GM12878 (cell line): ENCODE data around the gene MINDY3. TPM values are rescaled to one million over a fixed set of nuclear protein-coding genes. Genes with fewer than 3 reads are reported as not detected.
A peak's percentile ranks its signal among the peaks of the same experiment; 100 is the strongest.

Experiments
- ATAC-seq: fragments of 200-7000 bp; cut with Tn5 transposase; 3 replicates; pipeline ENCODE4 v1.9.1; 2020; ENCODE audit warnings: mild to moderate bottlenecking, moderate library complexity
- BruUV-seq: library from RNA; stranded (reverse); fragments of 400-500 nt; replicated peaks from 2 replicates; lab custom pipeline; 2021; lab: Mats Ljungman, UMichigan
- CTCF ChIA-PET: fragments of 300-600 bp; sonication (Branson Sonifier 250); formaldehyde crosslinking; extraction: SDS; loops from one replicate; lab custom pipeline; 2021; ENCODE audit warnings: inconsistent platforms; lab: Yijun Ruan, JAX
- POLR2A ChIA-PET: fragments of 350-600 bp; formaldehyde crosslinking; extraction: SDS; loops from one replicate; lab custom pipeline; 2021; ENCODE audit warnings: inconsistent platforms; lab: Charles Lee
- RAD21 ChIA-PET: fragments of 300-600 bp; sonication (Branson Sonifier 250); formaldehyde crosslinking; loops from one replicate; lab custom pipeline; 2023; ENCODE audit warnings: antibody characterized with exemption; ENCODE audit not compliant: unreplicated experiment; lab: Charles Lee
- SMC1A ChIA-PET: fragments of 300-600 bp; sonication (Branson Sonifier 250); formaldehyde crosslinking; loops from one replicate; lab custom pipeline; 2023; ENCODE audit not compliant: unreplicated experiment, uncharacterized antibody; lab: Charles Lee
- DNase-seq: peaks from one replicate; pipeline ENCODE4 v3.0.0-alpha.2; 2011; ENCODE audit warnings: low read depth, low spot score
- FAIRE-seq: peaks from 3 replicates; lab custom pipeline; 2011; peaks lifted over from hg19 to GRCh38; lab: Jason Lieb, UNC
- H2AFZ ChIP-seq: 2 replicates; pipeline ENCODE4 v1.6.0; 2011; ENCODE audit warnings: low read depth, low read length, control low read depth; ENCODE audit not compliant: control insufficient read depth
- H3K27ac ChIP-seq: 2 replicates; pipeline ENCODE4 v1.5.1; 2011; ENCODE audit warnings: control low read depth; ENCODE audit not compliant: control insufficient read depth, insufficient read depth
- H3K27me3 ChIP-seq, 2 experiments: replicated peaks in 1 of 2; 2 replicates each; pipeline versions ENCODE4 v1.6.0 to v1.6.1; 2011; ENCODE audit warnings: low read length in 1 of 2; ENCODE audit not compliant: control insufficient read depth in 2 of 2, insufficient read depth in 2 of 2
- H3K36me3 ChIP-seq, 2 experiments: 2 replicates each; pipeline ENCODE4 v1.5.1; 2011; ENCODE audit warnings: low read length in 1 of 2; ENCODE audit not compliant: control insufficient read depth in 2 of 2, insufficient read depth in 2 of 2
- H3K4me1 ChIP-seq: 2 replicates; pipeline ENCODE4 v1.6.1; 2011; ENCODE audit warnings: mild to moderate bottlenecking, low read length, moderate library complexity, mixed read lengths; ENCODE audit not compliant: control insufficient read depth, insufficient read depth
- H3K4me2 ChIP-seq: 2 replicates; pipeline ENCODE4 v1.6.0; 2011; ENCODE audit warnings: control low read depth; ENCODE audit not compliant: control insufficient read depth, insufficient read depth
- H3K4me3 ChIP-seq: fragments of 200-600 bp; sonication (generic); 2 replicates; pipeline ENCODE4 v1.5.1; 2016
- H3K79me2 ChIP-seq: 2 replicates; pipeline ENCODE4 v1.6.0; 2011; ENCODE audit warnings: low read length; ENCODE audit not compliant: control insufficient read depth, insufficient read depth
- H3K9ac ChIP-seq: 2 replicates; pipeline ENCODE4 v1.8.0; 2011; ENCODE audit warnings: low read length, control low read depth, mixed read lengths; ENCODE audit not compliant: control insufficient read depth, insufficient read depth
- H3K9me3 ChIP-seq: replicated peaks from 3 replicates; pipeline ENCODE4 v1.5.1; 2011; ENCODE audit warnings: mild to moderate bottlenecking, low read length; ENCODE audit not compliant: control insufficient read depth, insufficient read depth
- H4K20me1 ChIP-seq: 2 replicates; pipeline ENCODE4 v1.6.0; 2011; ENCODE audit not compliant: control insufficient read depth, insufficient read depth
- DPF2 ChIP-seq: fragments of 450-650 bp; IDR thresholded peaks from 2 replicates; pipeline ENCODE4 v1.6.1; 2017; ENCODE audit warnings: mild to moderate bottlenecking
- FOXK2 ChIP-seq: fragments of 450-650 bp; IDR thresholded peaks from 2 replicates; pipeline ENCODE4 v1.6.1; 2017; ENCODE audit warnings: mild to moderate bottlenecking, moderate library complexity
- HDAC6 ChIP-seq: fragments of 200-600 bp; sonication (generic); IDR thresholded peaks from one replicate; pipeline ENCODE4 v1.8.0; 2017; ENCODE audit warnings: antibody characterized with exemption; ENCODE audit not compliant: unreplicated experiment
- JUNB ChIP-seq: IDR thresholded peaks from 2 replicates; pipeline ENCODE4 v1.6.1; 2016; ENCODE audit warnings: antibody characterized with exemption, mild to moderate bottlenecking
- RFX5 ChIP-seq: IDR thresholded peaks from 2 replicates; pipeline ENCODE4 v1.6.1; 2011; ENCODE audit warnings: low read depth, low read length, improper control_type of control experiment
- TARDBP ChIP-seq: IDR thresholded peaks from 2 replicates; pipeline ENCODE4 v1.6.1; 2016; ENCODE audit warnings: borderline replicate concordance
- WGBS: methylation state at CpG from one replicate; pipeline ENCODE4 v1.1.6; 2016; ENCODE audit warnings: low lambda C conversion rate; ENCODE audit not compliant: insufficient replicate concordance, insufficient coverage; ENCODE audit errors: missing lambda C conversion rate; 5-methylcytosine and 5-hydroxymethylcytosine counted together
- in situ Hi-C: fragments of 300-500 bp; cut with MboI; formaldehyde crosslinking; loops from 9 replicates; pipeline ENCODE4 v1.14.3; 2018; ENCODE audit warnings: mixed read lengths
- intact Hi-C: fragments of 100-400 bp; cut with micrococcal nuclease; formaldehyde crosslinking; loops from one replicate; pipeline ENCODE4 v1.14.2; 2022; ENCODE audit not compliant: unreplicated experiment
- polyA plus RNA-seq, 11 experiments: library from polyadenylated mRNA; depleted of rRNA in 4 of 11; unstranded in 6 of 11; stranded (reverse) in 5 of 11; fragments of >200 nt; fragmentation: Nextera tagmentation in 4 of 11; fragmentation: Illumina TruSeq in 1 of 11; extraction: Ambion mirVana in 4 of 11; extraction: Trizol in 1 of 11; gene quantifications; 1 replicate in 1 of 11; 2 replicates in 10 of 11; pipeline versions ENCODE4 v1.2.1 to v1.2.3, GENCODE V29; 2011 to 2016; ENCODE audit warnings: inconsistent platforms in 2 of 11, missing spikeins in 2 of 11, low read depth in 1 of 11
- total RNA-seq, 4 experiments: library from RNA; depleted of rRNA in 3 of 4; stranded (reverse); fragments of >200 nt in 3 of 4; fragmentation: Illumina TruSeq in 1 of 4; extraction: Trizol in 1 of 4; gene quantifications; 2 replicates each; pipeline versions ENCODE4 v1.2.1 to v1.2.3, GENCODE V29; 2013 to 2021
- TF ChIP-seq, protein P1 (sequence below): fragments of 450-650 bp; IDR thresholded peaks from 2 replicates; pipeline ENCODE4 v1.6.1; 2018; ENCODE audit warnings: mild to moderate bottlenecking, low read depth, moderate library complexity; ENCODE audit not compliant: partially characterized antibody
- TF ChIP-seq, protein P2 (sequence below): fragments of 450-650 bp; IDR thresholded peaks from 2 replicates; pipeline ENCODE4 v1.6.1; 2017; ENCODE audit warnings: mild to moderate bottlenecking, moderate library complexity
- TF ChIP-seq, protein P3 (sequence below): IDR thresholded peaks from 2 replicates; pipeline ENCODE4 v1.6.1; 2012; ENCODE audit warnings: low read depth, low read length, improper control_type of control experiment
- TF ChIP-seq, protein P4 (sequence below): fragments of 450-650 bp; conservative IDR thresholded peaks from 2 replicates; pipeline ENCODE4 v1.6.1; 2017; ENCODE audit warnings: mild to moderate bottlenecking, moderate library complexity
- TF ChIP-seq, protein P5 (sequence below): fragments of 450-650 bp; IDR thresholded peaks from 2 replicates; pipeline ENCODE4 v1.6.1; 2018; ENCODE audit warnings: borderline replicate concordance, mild to moderate bottlenecking; ENCODE audit not compliant: partially characterized antibody

Gene MINDY3
- total and polyA plus RNA-seq, 10 of the 15 experiments (the other 5 are each of a cell fraction or from before 2014, with no cell fraction given): 12.0 to 23.6 (median 15.7) TPM

DNA sequence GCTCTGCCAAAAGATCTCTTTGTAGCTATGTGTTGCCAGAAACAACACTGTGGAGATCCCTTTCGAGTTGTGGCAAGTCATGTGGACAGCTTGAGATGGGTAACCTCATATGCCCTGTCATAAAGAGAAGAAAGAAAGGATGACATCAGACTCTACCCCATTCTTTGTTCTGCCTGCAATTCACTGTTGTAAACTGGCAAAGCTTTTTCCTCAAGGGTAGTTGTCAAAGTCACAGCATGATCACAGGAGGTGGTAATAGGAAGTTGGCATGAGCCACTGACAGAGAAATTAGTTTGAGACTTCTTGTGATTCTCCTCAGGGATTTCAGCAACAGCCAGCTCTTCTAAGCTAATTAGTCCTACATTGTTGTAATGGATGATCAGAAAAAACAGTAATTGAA lies 19.4 kb upstream of the MINDY3 start:
- Histone ChIP-seq H3K27me3 (no peaks in the 10 kb centered on the region), H3K36me3 (no peaks in the 10 kb centered on the region), H3K9ac (no peak overlapping the region), H2AFZ (no peak overlapping the region), H3K79me2 (no peaks in the 10 kb centered on the region), H3K9me3 (no peaks in the 10 kb centered on the region), H3K27ac (no peak overlapping the region), H3K4me2 (no peak overlapping the region), H4K20me1 (no peaks in the 10 kb centered on the region), H3K4me1 (no peaks in the 10 kb centered on the region), H3K4me3 (no peak overlapping the region)
- CTCF ChIA-PET: interaction anchor here (0.7 to 2.1 kb wide), 7 partner anchors 8 to 1600 kb away, joined by 3 to 8 read pairs (median 3); no protein-coding TSS in a partner anchor
- WGBS: 13% methylated on average over 1 of the region's 1 CpG
- POLR2A ChIA-PET: interaction anchor here (1.0 kb wide), 1 partner anchor 20 kb away, joined by 3 read pairs; no protein-coding TSS in a partner anchor
- no TSS peak for BruUV-seq
- no peak for FAIRE-seq
- RAD21 ChIA-PET: interaction anchor here (0.7 to 1.0 kb wide), 3 partner anchors 10 to 1632 kb away, joined by 3 to 8 read pairs (median 3); partner anchors contain the start of gene MINDY3
- intact Hi-C loops: no loop called here
- SMC1A ChIA-PET: interaction anchor here (0.9 to 1.4 kb wide), 2 partner anchors 18 to 26 kb away, joined by 3 read pairs; no protein-coding TSS in a partner anchor
- ATAC-seq: peak; percentile 57
- DNase-seq: no peak
- in situ Hi-C loops: loop anchor here (25.0 kb wide), 1 partner anchor 1383 kb away; no protein-coding TSS in a partner anchor
- TF ChIP-seq FOXK2 (no peak), RFX5 (no peak), DPF2 (no peak), TARDBP (no peak), JUNB (no peak), HDAC6 (no peak)
- TF ChIP-seq, protein P1, sequence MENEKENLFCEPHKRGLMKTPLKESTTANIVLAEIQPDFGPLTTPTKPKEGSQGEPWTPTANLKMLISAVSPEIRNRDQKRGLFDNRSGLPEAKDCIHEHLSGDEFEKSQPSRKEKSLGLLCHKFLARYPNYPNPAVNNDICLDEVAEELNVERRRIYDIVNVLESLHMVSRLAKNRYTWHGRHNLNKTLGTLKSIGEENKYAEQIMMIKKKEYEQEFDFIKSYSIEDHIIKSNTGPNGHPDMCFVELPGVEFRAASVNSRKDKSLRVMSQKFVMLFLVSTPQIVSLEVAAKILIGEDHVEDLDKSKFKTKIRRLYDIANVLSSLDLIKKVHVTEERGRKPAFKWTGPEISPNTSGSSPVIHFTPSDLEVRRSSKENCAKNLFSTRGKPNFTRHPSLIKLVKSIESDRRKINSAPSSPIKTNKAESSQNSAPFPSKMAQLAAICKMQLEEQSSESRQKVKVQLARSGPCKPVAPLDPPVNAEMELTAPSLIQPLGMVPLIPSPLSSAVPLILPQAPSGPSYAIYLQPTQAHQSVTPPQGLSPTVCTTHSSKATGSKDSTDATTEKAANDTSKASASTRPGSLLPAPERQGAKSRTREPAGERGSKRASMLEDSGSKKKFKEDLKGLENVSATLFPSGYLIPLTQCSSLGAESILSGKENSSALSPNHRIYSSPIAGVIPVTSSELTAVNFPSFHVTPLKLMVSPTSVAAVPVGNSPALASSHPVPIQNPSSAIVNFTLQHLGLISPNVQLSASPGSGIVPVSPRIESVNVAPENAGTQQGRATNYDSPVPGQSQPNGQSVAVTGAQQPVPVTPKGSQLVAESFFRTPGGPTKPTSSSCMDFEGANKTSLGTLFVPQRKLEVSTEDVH: no peak
- TF ChIP-seq, protein P2, sequence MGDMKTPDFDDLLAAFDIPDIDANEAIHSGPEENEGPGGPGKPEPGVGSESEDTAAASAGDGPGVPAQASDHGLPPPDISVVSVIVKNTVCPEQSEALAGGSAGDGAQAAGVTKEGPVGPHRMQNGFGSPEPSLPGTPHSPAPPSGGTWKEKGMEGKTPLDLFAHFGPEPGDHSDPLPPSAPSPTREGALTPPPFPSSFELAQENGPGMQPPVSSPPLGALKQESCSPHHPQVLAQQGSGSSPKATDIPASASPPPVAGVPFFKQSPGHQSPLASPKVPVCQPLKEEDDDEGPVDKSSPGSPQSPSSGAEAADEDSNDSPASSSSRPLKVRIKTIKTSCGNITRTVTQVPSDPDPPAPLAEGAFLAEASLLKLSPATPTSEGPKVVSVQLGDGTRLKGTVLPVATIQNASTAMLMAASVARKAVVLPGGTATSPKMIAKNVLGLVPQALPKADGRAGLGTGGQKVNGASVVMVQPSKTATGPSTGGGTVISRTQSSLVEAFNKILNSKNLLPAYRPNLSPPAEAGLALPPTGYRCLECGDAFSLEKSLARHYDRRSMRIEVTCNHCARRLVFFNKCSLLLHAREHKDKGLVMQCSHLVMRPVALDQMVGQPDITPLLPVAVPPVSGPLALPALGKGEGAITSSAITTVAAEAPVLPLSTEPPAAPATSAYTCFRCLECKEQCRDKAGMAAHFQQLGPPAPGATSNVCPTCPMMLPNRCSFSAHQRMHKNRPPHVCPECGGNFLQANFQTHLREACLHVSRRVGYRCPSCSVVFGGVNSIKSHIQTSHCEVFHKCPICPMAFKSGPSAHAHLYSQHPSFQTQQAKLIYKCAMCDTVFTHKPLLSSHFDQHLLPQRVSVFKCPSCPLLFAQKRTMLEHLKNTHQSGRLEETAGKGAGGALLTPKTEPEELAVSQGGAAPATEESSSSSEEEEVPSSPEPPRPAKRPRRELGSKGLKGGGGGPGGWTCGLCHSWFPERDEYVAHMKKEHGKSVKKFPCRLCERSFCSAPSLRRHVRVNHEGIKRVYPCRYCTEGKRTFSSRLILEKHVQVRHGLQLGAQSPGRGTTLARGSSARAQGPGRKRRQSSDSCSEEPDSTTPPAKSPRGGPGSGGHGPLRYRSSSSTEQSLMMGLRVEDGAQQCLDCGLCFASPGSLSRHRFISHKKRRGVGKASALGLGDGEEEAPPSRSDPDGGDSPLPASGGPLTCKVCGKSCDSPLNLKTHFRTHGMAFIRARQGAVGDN: no peak
- TF ChIP-seq, protein P3, sequence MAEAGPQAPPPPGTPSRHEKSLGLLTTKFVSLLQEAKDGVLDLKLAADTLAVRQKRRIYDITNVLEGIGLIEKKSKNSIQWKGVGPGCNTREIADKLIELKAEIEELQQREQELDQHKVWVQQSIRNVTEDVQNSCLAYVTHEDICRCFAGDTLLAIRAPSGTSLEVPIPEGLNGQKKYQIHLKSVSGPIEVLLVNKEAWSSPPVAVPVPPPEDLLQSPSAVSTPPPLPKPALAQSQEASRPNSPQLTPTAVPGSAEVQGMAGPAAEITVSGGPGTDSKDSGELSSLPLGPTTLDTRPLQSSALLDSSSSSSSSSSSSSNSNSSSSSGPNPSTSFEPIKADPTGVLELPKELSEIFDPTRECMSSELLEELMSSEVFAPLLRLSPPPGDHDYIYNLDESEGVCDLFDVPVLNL: no peak
- TF ChIP-seq, protein P4, sequence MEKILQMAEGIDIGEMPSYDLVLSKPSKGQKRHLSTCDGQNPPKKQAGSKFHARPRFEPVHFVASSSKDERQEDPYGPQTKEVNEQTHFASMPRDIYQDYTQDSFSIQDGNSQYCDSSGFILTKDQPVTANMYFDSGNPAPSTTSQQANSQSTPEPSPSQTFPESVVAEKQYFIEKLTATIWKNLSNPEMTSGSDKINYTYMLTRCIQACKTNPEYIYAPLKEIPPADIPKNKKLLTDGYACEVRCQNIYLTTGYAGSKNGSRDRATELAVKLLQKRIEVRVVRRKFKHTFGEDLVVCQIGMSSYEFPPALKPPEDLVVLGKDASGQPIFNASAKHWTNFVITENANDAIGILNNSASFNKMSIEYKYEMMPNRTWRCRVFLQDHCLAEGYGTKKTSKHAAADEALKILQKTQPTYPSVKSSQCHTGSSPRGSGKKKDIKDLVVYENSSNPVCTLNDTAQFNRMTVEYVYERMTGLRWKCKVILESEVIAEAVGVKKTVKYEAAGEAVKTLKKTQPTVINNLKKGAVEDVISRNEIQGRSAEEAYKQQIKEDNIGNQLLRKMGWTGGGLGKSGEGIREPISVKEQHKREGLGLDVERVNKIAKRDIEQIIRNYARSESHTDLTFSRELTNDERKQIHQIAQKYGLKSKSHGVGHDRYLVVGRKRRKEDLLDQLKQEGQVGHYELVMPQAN: no peak
- TF ChIP-seq, protein P5, sequence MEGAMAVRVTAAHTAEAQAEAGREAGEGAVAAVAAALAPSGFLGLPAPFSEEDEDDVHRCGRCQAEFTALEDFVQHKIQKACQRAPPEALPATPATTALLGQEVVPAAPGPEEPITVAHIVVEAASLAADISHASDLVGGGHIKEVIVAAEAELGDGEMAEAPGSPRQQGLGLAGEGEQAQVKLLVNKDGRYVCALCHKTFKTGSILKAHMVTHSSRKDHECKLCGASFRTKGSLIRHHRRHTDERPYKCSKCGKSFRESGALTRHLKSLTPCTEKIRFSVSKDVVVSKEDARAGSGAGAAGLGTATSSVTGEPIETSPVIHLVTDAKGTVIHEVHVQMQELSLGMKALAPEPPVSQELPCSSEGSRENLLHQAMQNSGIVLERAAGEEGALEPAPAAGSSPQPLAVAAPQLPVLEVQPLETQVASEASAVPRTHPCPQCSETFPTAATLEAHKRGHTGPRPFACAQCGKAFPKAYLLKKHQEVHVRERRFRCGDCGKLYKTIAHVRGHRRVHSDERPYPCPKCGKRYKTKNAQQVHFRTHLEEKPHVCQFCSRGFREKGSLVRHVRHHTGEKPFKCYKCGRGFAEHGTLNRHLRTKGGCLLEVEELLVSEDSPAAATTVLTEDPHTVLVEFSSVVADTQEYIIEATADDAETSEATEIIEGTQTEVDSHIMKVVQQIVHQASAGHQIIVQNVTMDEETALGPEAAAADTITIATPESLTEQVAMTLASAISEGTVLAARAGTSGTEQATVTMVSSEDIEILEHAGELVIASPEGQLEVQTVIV: no peak
